Middle frontal gyrus (tissue), 1 donor: ENCODE results near the gene METTL24.

ENCODE experiments used
- DNase-seq: peaks from one replicate; pipeline ENCODE4 v3.0.0-alpha.2; 2015; ENCODE audit warnings: low spot score; ENCODE audit errors: extremely low spot score

The METTL24 gene

GRCh38 chr6:110337486-110337885, 20.7 kb downstream of the METTL24 start:
- no peak for DNase-seq

- DNase-seq: no peak
These were observed 23.5 kb downstream of the METTL24 start for GRCh38 chr6:110334423-110335180.

- DNase-seq: no peak
These were observed 25.9 kb downstream of the METTL24 start for GRCh38 chr6:110332281-110332680.

- DNase-seq: no peak
These were observed 26.3 kb downstream of the METTL24 start for GRCh38 chr6:110331816-110332215.

GRCh38 chr6:110331390-110331789, 26.8 kb downstream of the METTL24 start:
- DNase-seq: no peak

- no peak for DNase-seq
These were observed 28.3 kb downstream of the METTL24 start for GRCh38 chr6:110329714-110330436.

GRCh38 chr6:110329348-110329713, 28.8 kb downstream of the METTL24 start:
- no peak for DNase-seq

GRCh38 chr6:110328259-110328658, 29.9 kb downstream of the METTL24 start:
- no peak for DNase-seq

GRCh38 chr6:110327391-110327790, 30.8 kb downstream of the METTL24 start:
- DNase-seq: no peak

GRCh38 chr6:110326609-110327008, 31.5 kb downstream of the METTL24 start:
- no peak for DNase-seq

- no peak for DNase-seq
These were observed 32.1 kb downstream of the METTL24 start for GRCh38 chr6:110326057-110326456.

GRCh38 chr6:110325197-110325596, 33.0 kb downstream of the METTL24 start:
- no peak for DNase-seq

GRCh38 chr6:110324548-110324947, 33.6 kb downstream of the METTL24 start:
- DNase-seq: no peak

GRCh38 chr6:110323258-110323657, 34.9 kb downstream of the METTL24 start:
- DNase-seq: no peak

- no peak for DNase-seq
These were observed 35.3 kb downstream of the METTL24 start for GRCh38 chr6:110322874-110323242.

- DNase-seq: no peak
These were observed 35.8 kb downstream of the METTL24 start for GRCh38 chr6:110322151-110322873.

GRCh38 chr6:110320307-110320706, 37.8 kb downstream of the METTL24 start:
- DNase-seq: no peak

- no peak for DNase-seq
These were observed 38.3 kb downstream of the METTL24 start for GRCh38 chr6:110319843-110320242.

GRCh38 chr6:110319381-110319780, 38.8 kb downstream of the METTL24 start:
- no peak for DNase-seq

GRCh38 chr6:110318971-110319370, 39.2 kb downstream of the METTL24 start:
- DNase-seq: no peak

- no peak for DNase-seq
These were observed 40.5 kb downstream of the METTL24 start for GRCh38 chr6:110317646-110318045.

GRCh38 chr6:110317189-110317588, 41.0 kb downstream of the METTL24 start:
- no peak for DNase-seq
